NCI-H69 (cell line): ENCODE data around the gene ADGRL3.

ENCODE experiments used
- DNase-seq: peaks from one replicate; lab custom pipeline; 2025; lab: John Stamatoyannopoulos, UW

ADGRL3 gene

GRCh38 chr4:61549336-61549735, 349.2 kb downstream of the ADGRL3 start:
- no peak for DNase-seq

DNA sequence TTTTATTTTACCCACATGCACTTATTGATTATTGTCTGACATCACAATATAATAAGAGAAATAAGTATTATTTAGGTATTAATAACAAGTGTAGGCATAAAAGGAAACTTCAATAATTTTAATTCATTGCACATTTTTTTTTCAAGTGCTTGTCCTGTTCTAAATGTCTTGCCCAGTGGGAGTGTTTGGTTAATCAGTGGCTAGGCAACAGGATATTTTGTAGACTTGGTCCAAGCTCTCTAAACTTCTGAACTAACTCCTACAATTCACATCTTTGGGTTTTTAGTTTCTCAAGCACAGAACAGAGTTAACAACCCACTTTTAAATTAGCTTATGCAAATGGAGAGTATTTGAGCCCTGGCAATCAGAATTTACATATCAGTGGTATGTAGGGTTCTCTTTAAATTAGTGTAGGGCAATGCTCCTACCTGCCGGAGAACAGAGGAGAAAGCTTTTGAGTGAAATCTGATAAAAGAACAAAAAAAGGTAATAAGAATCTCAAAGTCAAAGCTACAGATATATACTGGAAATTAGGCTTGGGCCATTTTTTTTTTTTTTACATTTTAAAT, 353.5 kb downstream of the ADGRL3 start:
- no peak for DNase-seq

DNA sequence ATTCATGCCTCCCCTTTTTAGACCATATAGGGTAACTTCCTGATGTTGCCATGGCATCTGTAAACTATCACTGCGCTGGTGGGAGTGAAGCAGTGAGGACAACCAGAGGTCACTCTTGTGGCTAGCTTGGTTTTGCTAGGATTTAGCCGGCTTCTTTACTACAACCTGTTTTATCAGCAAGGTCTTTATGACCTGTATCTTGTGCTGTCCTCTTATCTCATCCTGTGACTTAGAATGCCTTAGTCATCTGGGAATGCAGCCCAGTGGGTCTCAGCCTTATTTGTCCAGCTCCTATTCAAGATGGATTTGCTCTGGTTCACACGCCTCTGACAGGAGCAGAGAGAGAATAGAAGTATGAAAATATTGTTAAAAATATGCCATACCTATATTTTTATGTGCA, 355.7 kb downstream of the ADGRL3 start:
- peak; percentile 5 for DNase-seq

GRCh38 chr4:61556277-61556676, 356.2 kb downstream of the ADGRL3 start:
- peak; percentile 28 for DNase-seq

DNA sequence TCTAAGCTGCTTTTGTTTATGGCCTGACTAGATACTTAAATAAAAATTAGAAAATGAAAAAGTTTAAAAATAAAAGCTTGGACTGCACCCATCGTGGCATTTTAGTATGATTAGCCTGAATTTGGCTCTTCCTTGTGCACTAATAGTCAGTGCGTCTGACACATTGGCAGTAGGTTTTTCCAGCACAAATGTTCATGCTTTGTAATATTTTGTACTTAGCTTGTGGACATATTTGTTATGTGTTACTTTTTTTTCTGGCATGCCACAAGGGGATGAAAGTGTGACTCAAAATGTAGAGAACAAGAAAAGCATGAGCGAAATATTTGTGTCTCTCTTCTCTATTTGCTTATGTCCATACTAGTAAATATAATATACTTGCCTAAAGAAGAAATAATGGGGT, 359.3 kb downstream of the ADGRL3 start:
- no peak for DNase-seq

DNA sequence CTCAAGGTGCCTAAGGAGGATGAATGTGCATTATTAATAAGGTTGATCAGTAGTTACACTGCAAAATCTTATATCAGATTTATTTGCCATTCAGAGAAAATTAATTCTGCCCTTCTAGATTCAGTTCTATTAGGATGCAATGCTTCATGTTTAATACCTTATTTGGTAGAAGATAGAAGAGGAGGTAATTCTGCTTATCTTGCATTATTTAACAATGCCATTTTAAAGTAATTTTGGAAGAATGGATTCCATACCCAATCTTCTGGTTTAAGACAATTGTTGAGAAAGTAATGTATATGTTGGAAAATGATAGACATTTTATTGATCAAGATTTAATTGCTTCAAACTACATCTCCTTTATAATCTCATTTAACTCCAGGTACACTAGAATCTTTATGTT, 360.9 kb downstream of the ADGRL3 start:
- DNase-seq, result no peak

DNA sequence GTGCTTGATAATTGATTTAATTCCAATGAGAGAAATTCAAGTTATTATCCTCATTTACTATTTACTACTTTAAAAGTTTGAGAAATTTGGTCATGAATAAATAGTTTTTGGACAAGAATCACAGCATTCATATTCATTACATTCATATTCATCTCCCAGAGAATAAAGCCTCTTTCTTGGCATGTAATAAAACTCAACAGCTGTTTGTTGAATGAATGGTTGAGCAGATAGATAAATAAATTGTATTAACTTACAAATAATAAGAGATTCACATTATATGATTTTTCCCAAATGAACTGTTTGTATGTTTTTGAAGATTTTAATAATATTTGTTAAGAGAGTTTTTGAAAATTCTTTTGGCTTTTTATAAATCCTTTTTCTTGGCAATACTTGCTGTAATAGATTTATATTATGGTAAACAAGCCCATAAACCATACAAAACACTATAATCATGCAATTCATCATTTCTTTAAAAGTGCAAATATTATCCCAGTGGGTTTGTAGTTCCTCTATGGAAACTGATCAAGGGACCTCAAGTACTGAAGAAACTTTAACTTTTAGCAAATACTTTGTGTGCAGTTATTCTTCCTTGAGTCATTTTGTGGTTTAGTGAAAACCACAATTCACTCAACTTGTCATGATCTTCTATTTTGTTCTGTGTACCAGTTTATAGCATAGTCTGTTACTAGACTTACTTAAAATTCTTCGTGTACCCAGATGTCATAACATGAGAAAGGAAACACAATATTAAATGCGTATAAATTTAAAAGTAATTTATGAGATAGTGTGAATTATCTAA, 371.8 kb downstream of the ADGRL3 start:
- no peak for DNase-seq

- no peak for DNase-seq
Measured at GRCh38 chr4:61575796-61576195, 375.7 kb downstream of the ADGRL3 start.

- DNase-seq, result no peak
Measured at GRCh38 chr4:61579786-61580185, 379.7 kb downstream of the ADGRL3 start.

GRCh38 chr4:61580721-61581377, 380.7 kb downstream of the ADGRL3 start:
- DNase-seq, result no peak

GRCh38 chr4:61583696-61584095, 383.6 kb downstream of the ADGRL3 start:
- DNase-seq, result no peak

GRCh38 chr4:61588621-61589402, 388.7 kb downstream of the ADGRL3 start:
- no peak for DNase-seq

- peak; percentile 11 for DNase-seq
Measured at GRCh38 chr4:61590881-61591280, 390.8 kb downstream of the ADGRL3 start.

- no peak for DNase-seq
Measured at GRCh38 chr4:61596606-61597340, 396.6 kb downstream of the ADGRL3 start.

DNA sequence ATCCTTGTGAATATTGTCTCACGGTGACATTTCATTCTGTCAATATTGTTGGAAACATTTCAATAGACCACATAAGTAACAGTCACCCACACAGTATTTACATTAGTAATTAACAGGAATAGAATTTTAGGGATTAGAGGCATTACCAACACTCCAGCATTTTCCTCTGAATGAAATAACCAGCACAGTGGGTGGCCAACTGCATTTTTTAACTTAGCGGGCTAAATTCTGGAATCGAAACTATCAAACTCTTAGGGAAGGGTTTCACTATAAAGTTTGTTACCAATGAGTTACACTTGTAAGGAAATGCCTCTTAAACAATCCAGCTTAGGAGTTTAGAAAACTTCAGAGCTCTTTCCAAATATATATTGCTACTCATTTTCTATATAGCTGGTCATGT, 403.0 kb downstream of the ADGRL3 start:
- no peak for DNase-seq

- DNase-seq, result no peak
Measured at GRCh38 chr4:61604054-61604453, 403.9 kb downstream of the ADGRL3 start.

- DNase-seq, result no peak
Measured at GRCh38 chr4:61605984-61606383, 405.9 kb downstream of the ADGRL3 start.

DNA sequence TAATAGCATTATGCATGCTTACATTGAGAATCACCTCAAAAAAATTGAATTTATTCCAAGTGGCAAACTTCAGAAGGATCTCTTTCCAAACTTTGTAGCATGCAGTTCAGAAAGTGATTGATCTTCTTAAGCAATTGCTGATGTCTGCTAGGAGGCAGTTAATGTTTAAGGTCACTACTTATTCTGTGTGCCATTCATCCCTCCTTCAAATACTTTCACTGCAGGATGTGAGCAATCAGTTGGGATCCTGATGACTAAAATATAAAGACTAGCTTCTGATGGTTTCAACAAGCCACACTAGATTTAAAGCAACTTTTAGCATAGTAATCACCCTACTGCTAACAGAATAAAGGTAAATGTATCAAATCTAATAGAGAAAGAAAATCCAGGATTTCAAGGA, 414.1 kb downstream of the ADGRL3 start:
- DNase-seq, result peak; percentile 3

GRCh38 chr4:61619528-61619927, 419.4 kb downstream of the ADGRL3 start:
- DNase-seq, result peak; percentile 17

DNA sequence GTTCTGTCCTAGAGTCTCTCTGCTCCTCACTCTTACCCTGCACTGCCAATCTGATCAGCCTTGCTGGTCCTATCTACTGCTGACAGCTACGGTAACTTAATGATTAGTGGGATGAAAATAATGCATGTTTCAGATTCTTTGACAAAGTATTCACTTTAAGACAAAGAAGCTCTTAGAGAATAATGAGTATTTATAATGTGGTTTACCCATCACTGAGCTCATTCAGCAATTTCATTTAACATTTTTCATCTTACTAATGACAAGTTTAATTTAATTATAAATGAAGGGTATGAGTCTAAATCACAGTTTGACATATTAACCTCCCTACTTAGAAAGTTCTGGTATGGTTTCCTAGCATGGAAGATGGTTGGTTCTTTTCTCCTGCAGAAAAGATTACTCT, 428.2 kb downstream of the ADGRL3 start:
- no peak for DNase-seq

- DNase-seq, result peak; percentile 59
Measured at GRCh38 chr4:61628727-61629126, 428.6 kb downstream of the ADGRL3 start.

DNA sequence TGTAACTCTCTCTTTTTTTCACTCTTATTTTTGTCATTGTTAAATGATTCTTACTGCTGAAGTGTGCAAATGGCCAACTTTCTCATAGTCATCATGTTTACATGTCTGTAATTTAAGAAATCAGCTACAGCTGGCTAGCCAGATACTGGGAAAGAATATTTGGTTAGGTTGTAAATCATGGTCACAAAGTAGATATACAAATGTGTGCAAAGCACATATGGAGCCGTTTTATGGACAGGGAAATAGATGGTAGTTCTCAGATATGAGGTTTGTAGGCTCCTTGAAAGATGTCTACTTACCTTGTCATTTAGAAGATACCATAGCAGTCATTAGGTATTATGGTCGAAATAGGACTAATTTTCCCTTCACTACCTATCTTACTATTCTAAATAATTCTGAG, 430.4 kb downstream of the ADGRL3 start:
- peak; percentile 57 for DNase-seq
